Neural cell (in vitro differentiated cells): ENCODE results near the gene STAT4. TPM values are rescaled to one million over a fixed set of nuclear protein-coding genes. Genes with fewer than 3 reads are reported as not detected.

ENCODE experiments used
- H2AFZ ChIP-seq: fragments of 200-600, 300-800 bp; sonication (generic), shearing (Covaris generic); 2 replicates; pipeline ENCODE4 v1.6.0; 2014; ENCODE audit warnings: low read depth, mild to moderate bottlenecking, antibody characterized with exemption, low read length, moderate library complexity
- H3F3A ChIP-seq: fragments of 200-600 bp; shearing (Covaris generic); 2 replicates; pipeline ENCODE4 v1.6.1; 2016; ENCODE audit warnings: mild to moderate bottlenecking, moderate library complexity, mixed read lengths, antibody characterized with exemption, low read length; ENCODE audit not compliant: insufficient read depth, poor library complexity, severe bottlenecking
- H3K27ac ChIP-seq: fragments of 200-600, 300-800 bp; sonication (generic), shearing (Covaris generic); 2 replicates; pipeline ENCODE4 v1.5.1; 2014; ENCODE audit warnings: mild to moderate bottlenecking, low read length, moderate library complexity
- H3K27me3 ChIP-seq: fragments of 300-800, 200-600 bp; sonication (generic), shearing (Covaris generic); 2 replicates; pipeline ENCODE4 v1.6.0; 2014; ENCODE audit warnings: mild to moderate bottlenecking, low read depth, low read length, moderate library complexity; ENCODE audit not compliant: insufficient read depth
- H3K36me3 ChIP-seq: fragments of 300-800, 200-600 bp; sonication (generic), shearing (Covaris generic); 2 replicates; pipeline ENCODE4 v1.5.1; 2014; ENCODE audit warnings: mild to moderate bottlenecking, antibody characterized with exemption, low read length, moderate library complexity; ENCODE audit not compliant: insufficient read depth
- H3K4me2 ChIP-seq: fragments of 300-800, 200-600 bp; sonication (generic), shearing (Covaris generic); 2 replicates; pipeline ENCODE4 v1.6.0; 2014; ENCODE audit warnings: mild to moderate bottlenecking, low read length
- H3K4me3 ChIP-seq: fragments of 300-800, 200-600 bp; sonication (generic), shearing (Covaris generic); 2 replicates; pipeline ENCODE4 v1.5.1; 2014; ENCODE audit warnings: mild to moderate bottlenecking, low read length, moderate library complexity
- H3K79me2 ChIP-seq: fragments of 200-600 bp; shearing (Covaris generic); replicated peaks from 2 replicates; pipeline ENCODE4 v1.6.0; 2014; ENCODE audit warnings: mild to moderate bottlenecking, low read length, moderate library complexity; ENCODE audit not compliant: insufficient read depth
- H3K9ac ChIP-seq: fragments of 300-800, 200-600 bp; sonication (generic), shearing (Covaris generic); 2 replicates; pipeline ENCODE4 v1.6.1; 2016; ENCODE audit warnings: mild to moderate bottlenecking, low read length, mixed read lengths
- H3K9me2 ChIP-seq: fragments of 200-600 bp; shearing (Covaris generic); 2 replicates; pipeline ENCODE4 v1.6.1; 2016; ENCODE audit warnings: mild to moderate bottlenecking, low read length, mixed read lengths; ENCODE audit not compliant: insufficient read depth
- H3K9me3 ChIP-seq: fragments of 200-600, 300-800 bp; sonication (generic), shearing (Covaris generic); 2 replicates; pipeline ENCODE4 v1.6.1; 2016; ENCODE audit warnings: mild to moderate bottlenecking, mixed run types, low read length, moderate library complexity, mixed read lengths
- H4K20me1 ChIP-seq: fragments of 200-600 bp; shearing (Covaris generic); 2 replicates; pipeline ENCODE4 v1.6.1; 2016; ENCODE audit warnings: mild to moderate bottlenecking, mixed run types; ENCODE audit not compliant: insufficient read depth
- CTCF ChIP-seq: fragments of 450-650 bp; IDR thresholded peaks from 2 replicates; pipeline ENCODE4 v1.5.1; 2014; ENCODE audit warnings: antibody characterized with exemption, mild to moderate bottlenecking, moderate library complexity; ENCODE audit not compliant: poor library complexity, severe bottlenecking
- EP300 ChIP-seq: fragments of 450-650 bp; conservative IDR thresholded peaks from 2 replicates; pipeline ENCODE4 v1.6.1; 2014; ENCODE audit warnings: antibody characterized with exemption, mild to moderate bottlenecking, moderate library complexity; ENCODE audit not compliant: poor library complexity, severe bottlenecking
- EZH2 ChIP-seq: fragments of 200-600, 300-800 bp; shearing (Covaris generic), sonication (generic); IDR thresholded peaks from 2 replicates; pipeline ENCODE4 v1.6.1; 2014; ENCODE audit warnings: antibody characterized with exemption, low read length, borderline replicate concordance, mild to moderate bottlenecking; ENCODE audit not compliant: insufficient read depth, poor library complexity, severe bottlenecking
- MXI1 ChIP-seq: fragments of 450-650 bp; conservative IDR thresholded peaks from 2 replicates; pipeline ENCODE4 v1.6.1; 2014; ENCODE audit warnings: antibody characterized with exemption, mild to moderate bottlenecking; ENCODE audit not compliant: poor library complexity, severe bottlenecking
- POLR2AphosphoS5 ChIP-seq: IDR thresholded peaks from 2 replicates; pipeline ENCODE4 v1.6.1; 2012
- RAD21 ChIP-seq: fragments of 450-650 bp; conservative IDR thresholded peaks from 2 replicates; pipeline ENCODE4 v1.6.1; 2014; ENCODE audit warnings: antibody characterized with exemption, mild to moderate bottlenecking, moderate library complexity
- REST ChIP-seq: IDR thresholded peaks from 2 replicates; pipeline ENCODE4 v1.6.1; 2012; ENCODE audit warnings: borderline replicate concordance
- SMC3 ChIP-seq: fragments of 450-650 bp; conservative IDR thresholded peaks from 2 replicates; pipeline ENCODE4 v1.6.1; 2014; ENCODE audit warnings: antibody characterized with exemption, mild to moderate bottlenecking, moderate library complexity; ENCODE audit not compliant: poor library complexity
- TAF1 ChIP-seq: IDR thresholded peaks from 2 replicates; pipeline ENCODE4 v1.6.1; 2012; ENCODE audit warnings: low read depth
- polyA plus RNA-seq: library from polyadenylated mRNA; depleted of rRNA; stranded (reverse); fragments of >200 nt; gene quantifications from 2 replicates; pipeline ENCODE4 v1.2.3, GENCODE V29; 2014

STAT4 gene
- polyA plus RNA-seq, 1 donor from 2014 or later = 3.7 TPM

GRCh38 chr2:191184457-191184856 is 33.7 kb upstream of the STAT4 start:
- Histone ChIP-seq H2AFZ (no peak overlapping the region), H3K9me2 (no peaks in the 10 kb centered on the region), H3K36me3 (no peaks in the 10 kb centered on the region), H3K9me3 (no peaks in the 10 kb centered on the region), H3K79me2 (no peaks in the 10 kb centered on the region), H3K27me3 (no peaks in the 10 kb centered on the region), H3K4me3 (no peak overlapping the region), H4K20me1 (no peaks in the 10 kb centered on the region), H3F3A (no peaks in the 10 kb centered on the region), H3K4me2 (no peak overlapping the region), H3K27ac (no peak overlapping the region), H3K9ac (no peak overlapping the region)
- TF ChIP-seq TAF1 (no peak), POLR2AphosphoS5 (no peak), MXI1 (no peak), SMC3 (no peak), CTCF (no peak), RAD21 (no peak), REST (no peak), EP300 (no peak), EZH2 (no peak)

GRCh38 chr2:191183516-191183915 is 32.7 kb upstream of the STAT4 start:
- Histone ChIP-seq H3K9ac (no peak overlapping the region), H3K4me3 (no peak overlapping the region), H3K9me2 (no peaks in the 10 kb centered on the region), H3K36me3 (no peaks in the 10 kb centered on the region), H4K20me1 (no peaks in the 10 kb centered on the region), H3K27me3 (no peaks in the 10 kb centered on the region), H2AFZ (no peak overlapping the region), H3K27ac (no peak overlapping the region), H3K4me2 (no peak overlapping the region), H3F3A (no peaks in the 10 kb centered on the region), H3K9me3 (no peaks in the 10 kb centered on the region), H3K79me2 (no peaks in the 10 kb centered on the region)
- TF ChIP-seq POLR2AphosphoS5 = no peak
- TF ChIP-seq SMC3 = no peak
- no peak for TF ChIP-seq CTCF
- TF ChIP-seq MXI1 = no peak
- no peak for TF ChIP-seq RAD21
- no peak for TF ChIP-seq EP300
- no peak for TF ChIP-seq TAF1
- TF ChIP-seq EZH2 = no peak
- no peak for TF ChIP-seq REST
